Cardiac fibroblast (primary cell): ENCODE data around the gene EGFL7.
A peak's percentile ranks its signal among the peaks of the same experiment; 100 is the strongest.

Source experiments
- DNase-seq, 2 donors: peaks; one replicate each; pipeline versions ENCODE4 v3.0.0 to v3.0.0-alpha.2; 2010; ENCODE audit warnings: low read depth in 2 of 2
- H3K4me3 ChIP-seq, 2 donors: replicated peaks in 1 of 2; 1 replicate in 1 of 2; 2 replicates in 1 of 2; pipeline ENCODE4 v1.5.1; 2011; ENCODE audit warnings: low read depth in 2 of 2, low read length in 2 of 2, mild to moderate bottlenecking in 2 of 2, moderate library complexity in 1 of 2
- TF ChIP-seq, protein P1 (sequence below): IDR thresholded peaks from one replicate; pipeline ENCODE4 v1.5.1; 2011; ENCODE audit warnings: low read depth, mild to moderate bottlenecking, low read length, inconsistent platforms

Gene EGFL7

DNA sequence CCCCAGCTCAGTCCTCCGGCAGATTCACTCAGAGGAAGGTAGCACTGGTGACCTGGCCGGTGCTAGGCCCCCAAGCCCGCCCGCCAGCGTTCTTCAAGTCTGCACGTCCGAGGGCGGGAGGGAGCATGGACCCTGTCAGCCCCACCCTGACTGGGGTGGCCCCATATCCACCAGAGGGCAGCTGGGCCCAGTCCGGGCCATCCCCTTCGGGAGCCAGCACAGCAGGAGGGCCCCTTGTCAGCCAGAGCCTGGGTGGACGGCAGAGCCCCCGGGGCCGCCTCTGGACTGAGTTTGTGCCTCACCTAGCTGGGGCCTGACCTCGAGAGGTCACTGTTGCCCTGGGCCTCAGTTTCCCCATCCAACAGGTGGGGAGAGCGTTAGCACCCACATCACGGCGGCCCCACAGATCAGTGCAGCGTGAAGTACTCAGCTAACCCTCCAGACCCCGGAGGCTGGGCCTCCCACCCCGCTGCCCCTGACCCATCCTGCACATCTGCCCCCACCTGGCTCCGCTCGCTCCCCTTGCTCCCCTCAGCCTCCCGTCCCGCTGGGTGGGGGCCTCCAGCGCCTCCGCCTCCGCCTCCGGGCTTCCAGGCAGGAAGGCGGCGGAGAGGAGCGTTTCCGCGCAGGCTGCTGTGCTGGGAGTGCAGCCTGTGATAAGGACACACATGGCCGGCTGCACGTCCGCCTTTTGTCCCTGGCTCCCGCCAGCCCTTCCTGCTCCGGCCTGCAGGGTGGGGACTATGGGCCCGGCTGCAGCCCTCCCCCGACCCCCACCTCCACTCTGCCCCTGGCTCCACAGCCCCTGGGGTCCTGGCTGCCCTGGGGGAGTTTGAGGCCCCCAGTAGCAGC is 16.6 kb upstream of the EGFL7 start:
- DNase-seq: peak; percentile 29 to 76
- TF ChIP-seq, protein P1, sequence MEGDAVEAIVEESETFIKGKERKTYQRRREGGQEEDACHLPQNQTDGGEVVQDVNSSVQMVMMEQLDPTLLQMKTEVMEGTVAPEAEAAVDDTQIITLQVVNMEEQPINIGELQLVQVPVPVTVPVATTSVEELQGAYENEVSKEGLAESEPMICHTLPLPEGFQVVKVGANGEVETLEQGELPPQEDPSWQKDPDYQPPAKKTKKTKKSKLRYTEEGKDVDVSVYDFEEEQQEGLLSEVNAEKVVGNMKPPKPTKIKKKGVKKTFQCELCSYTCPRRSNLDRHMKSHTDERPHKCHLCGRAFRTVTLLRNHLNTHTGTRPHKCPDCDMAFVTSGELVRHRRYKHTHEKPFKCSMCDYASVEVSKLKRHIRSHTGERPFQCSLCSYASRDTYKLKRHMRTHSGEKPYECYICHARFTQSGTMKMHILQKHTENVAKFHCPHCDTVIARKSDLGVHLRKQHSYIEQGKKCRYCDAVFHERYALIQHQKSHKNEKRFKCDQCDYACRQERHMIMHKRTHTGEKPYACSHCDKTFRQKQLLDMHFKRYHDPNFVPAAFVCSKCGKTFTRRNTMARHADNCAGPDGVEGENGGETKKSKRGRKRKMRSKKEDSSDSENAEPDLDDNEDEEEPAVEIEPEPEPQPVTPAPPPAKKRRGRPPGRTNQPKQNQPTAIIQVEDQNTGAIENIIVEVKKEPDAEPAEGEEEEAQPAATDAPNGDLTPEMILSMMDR: peak; percentile 2
- peak overlapping the region in 1 of 2 donors; percentile 24 for H3K4me3 ChIP-seq

DNA sequence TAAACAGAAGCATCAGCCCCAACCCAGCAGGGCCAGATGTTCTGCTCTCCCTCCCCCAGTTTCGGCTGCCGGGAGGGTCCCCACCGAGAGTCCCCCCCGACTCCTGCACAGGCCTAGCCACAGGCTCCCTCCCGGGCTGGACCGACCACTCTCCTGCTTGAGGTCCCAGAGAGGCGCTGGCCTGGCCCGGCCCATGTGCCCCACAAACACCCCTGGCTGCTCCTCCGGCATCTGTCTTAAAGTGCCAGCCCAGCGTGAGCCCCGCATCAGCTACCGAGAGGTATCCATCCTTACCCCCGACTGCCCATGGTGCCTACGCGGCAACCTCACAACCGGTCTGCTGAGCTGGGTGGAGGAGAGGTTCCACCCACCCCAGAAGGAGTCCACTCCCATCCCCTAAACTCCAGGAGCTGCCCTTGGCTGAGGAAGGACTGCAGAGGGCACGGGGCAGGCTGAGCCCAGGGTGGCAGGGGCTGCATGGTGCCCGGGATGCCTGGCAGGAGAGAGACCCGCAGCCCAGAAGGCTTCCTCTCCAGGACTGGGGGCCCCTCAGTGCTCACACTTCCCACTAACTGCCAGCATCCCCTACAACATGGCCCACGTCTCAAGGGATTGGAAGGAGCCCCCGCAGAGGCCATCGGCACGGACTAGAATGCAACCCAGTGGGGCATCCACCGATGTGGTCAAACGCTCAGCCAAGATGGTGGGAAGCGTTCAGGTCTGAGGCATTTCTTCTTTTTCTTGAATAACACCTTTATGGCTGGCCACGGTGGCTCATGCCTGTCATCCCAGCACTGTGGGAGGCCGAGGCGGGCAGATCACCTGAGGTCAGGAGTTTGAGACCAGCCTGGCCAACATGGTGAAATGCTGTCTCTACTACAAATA is 15.6 kb upstream of the EGFL7 start:
- DNase-seq: no peak
- no peak overlapping the region for H3K4me3 ChIP-seq
- TF ChIP-seq, protein P1: no peak

DNA sequence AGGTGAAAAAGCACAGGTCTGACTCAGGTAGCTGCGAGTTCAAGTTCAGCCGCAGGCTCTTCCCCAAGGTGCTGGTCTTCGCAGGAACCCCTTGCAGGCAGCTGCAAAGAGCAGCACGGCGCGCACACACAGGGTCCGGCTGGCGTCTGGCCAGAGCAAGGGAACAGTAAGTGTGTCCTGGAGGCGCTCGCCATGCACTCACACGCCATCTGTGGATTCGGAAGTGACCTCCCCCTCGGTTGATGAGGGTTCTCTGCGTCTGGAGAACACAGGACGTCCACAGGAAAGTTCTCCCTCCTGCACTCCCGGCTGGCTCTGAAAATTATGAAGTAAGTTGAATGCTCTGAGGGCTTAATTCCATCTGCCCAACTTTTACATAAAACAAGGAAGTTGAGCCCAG is 14.0 kb upstream of the EGFL7 start:
- peak; percentile 27 to 54 for DNase-seq
- TF ChIP-seq, protein P1: no peak
- H3K4me3 ChIP-seq: no peak overlapping the region

DNA sequence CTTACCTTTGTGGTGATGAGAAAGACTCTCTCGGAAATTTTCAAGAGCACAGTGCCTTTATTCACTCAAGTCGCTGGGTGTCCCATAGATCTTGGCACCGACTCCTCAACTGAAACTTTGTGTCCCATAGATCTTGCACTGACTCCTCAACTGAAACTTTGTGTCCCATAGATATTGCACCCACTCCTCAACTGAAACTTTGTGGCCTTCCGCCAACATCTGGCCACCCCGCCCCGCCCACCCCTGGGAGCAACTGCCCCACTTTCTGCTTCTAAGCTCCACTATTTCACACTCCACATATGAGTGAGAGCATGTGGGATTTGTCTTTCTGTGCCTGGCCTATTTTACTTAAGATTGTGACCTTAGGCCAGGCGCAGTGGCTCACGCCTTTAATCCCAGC is 12.7 kb upstream of the EGFL7 start:
- DNase-seq: no peak
- H3K4me3 ChIP-seq: no peak overlapping the region
- TF ChIP-seq, protein P1: no peak

DNA sequence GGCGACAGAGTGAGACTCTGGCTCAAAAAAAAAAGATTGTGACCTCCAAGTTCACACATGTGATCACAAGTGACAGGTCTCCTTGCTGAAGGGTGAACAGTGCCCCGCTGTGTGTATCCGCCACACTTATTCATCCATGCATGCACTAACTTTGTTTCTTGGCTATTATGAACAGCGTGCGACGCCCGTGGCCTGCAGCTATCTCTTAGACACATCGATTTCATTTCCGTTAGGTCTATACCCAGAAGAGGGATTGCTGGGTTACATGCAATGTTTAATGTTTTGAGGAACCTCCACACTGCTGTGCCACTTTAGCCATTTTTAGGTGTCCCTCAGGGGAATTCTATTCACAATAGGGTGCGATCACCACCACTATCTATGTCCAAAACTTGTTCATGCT is 12.1 kb upstream of the EGFL7 start:
- TF ChIP-seq, protein P1: no peak
- H3K4me3 ChIP-seq: no peak overlapping the region

DNA sequence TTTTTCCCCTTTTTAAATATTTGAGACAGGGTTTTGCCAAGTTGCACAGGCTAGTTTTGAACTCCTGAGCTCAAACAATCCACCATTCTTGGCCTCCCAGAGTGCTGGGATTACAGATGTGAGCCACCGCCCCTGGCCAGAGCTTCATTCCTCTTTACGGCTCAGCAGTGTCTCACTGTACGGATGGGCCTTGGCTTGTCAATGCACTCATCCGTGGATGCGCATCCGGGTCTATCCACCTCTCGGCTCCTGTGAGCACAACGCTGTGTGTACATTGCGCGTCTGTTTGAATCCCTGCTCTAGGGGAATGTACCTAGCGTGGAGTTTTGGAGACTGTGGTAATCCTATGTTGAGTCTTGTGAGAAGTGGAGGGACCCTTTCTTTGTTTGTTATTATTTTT is 10.9 kb upstream of the EGFL7 start:
- TF ChIP-seq, protein P1: no peak
- H3K4me3 ChIP-seq: no peak overlapping the region
- DNase-seq: no peak

More for the DNA sequence above, 12.1 kb upstream of the EGFL7 start:
- DNase-seq: no peak
